Esophagus muscularis mucosa (tissue), 4 donors: ENCODE data around the gene HPCA.

Experiments
- CTCF ChIP-seq, 3 experiments: fragments of 200-600 bp in 2 of 3; fragments of 450-650 bp in 1 of 3; sonication (generic) in 2 of 3; IDR thresholded peaks; one replicate each; pipeline ENCODE4 v1.5.1; 2017 to 2019; ENCODE audit warnings: antibody characterized with exemption in 3 of 3, mild to moderate bottlenecking in 2 of 3, moderate library complexity in 1 of 3
- EP300 ChIP-seq: sonication (generic); formaldehyde crosslinking; IDR thresholded peaks from one replicate; pipeline ENCODE4 v1.6.1; 2017; ENCODE audit warnings: antibody characterized with exemption
- POLR2A ChIP-seq: fragments of 450-650 bp; IDR thresholded peaks from one replicate; pipeline ENCODE4 v1.6.1; 2017; ENCODE audit warnings: antibody characterized with exemption, moderate library complexity, mild to moderate bottlenecking, low read depth
- POLR2AphosphoS5 ChIP-seq, 2 donors: sonication (generic); formaldehyde crosslinking; IDR thresholded peaks; one replicate each; pipeline ENCODE4 v1.6.1; 2017; ENCODE audit warnings: antibody characterized with exemption in 2 of 2

- no peak for TF ChIP-seq CTCF (IDR thresholded peaks at IDR 0.05)
- TF ChIP-seq POLR2A, result no peak
- TF ChIP-seq EP300, result no peak
- no peak for TF ChIP-seq POLR2AphosphoS5 (IDR thresholded peaks at IDR 0.05)
These were observed 28.2 kb upstream of the HPCA start for GRCh38 chr1:32858136-32858535.
